GM12878 (cell line): ENCODE measurements around the gene LDLRAD3. TPM values are rescaled to one million over a fixed set of nuclear protein-coding genes. Genes with fewer than 3 reads are reported as not detected.

Experiments used
- ATAC-seq: fragments of 200-7000 bp; cut with Tn5 transposase; 3 replicates; pipeline ENCODE4 v1.9.1; 2020; ENCODE audit warnings: mild to moderate bottlenecking, moderate library complexity
- BruUV-seq: library from RNA; stranded (reverse); fragments of 400-500 nt; replicated peaks from 2 replicates; lab custom pipeline; 2021; lab: Mats Ljungman, UMichigan
- CTCF ChIA-PET: fragments of 300-600 bp; sonication (Branson Sonifier 250); formaldehyde crosslinking; extraction: SDS; loops from one replicate; lab custom pipeline; 2021; ENCODE audit warnings: inconsistent platforms; lab: Yijun Ruan, JAX
- POLR2A ChIA-PET: fragments of 350-600 bp; formaldehyde crosslinking; extraction: SDS; loops from one replicate; lab custom pipeline; 2021; ENCODE audit warnings: inconsistent platforms; lab: Charles Lee
- RAD21 ChIA-PET: fragments of 300-600 bp; sonication (Branson Sonifier 250); formaldehyde crosslinking; loops from one replicate; lab custom pipeline; 2023; ENCODE audit warnings: antibody characterized with exemption; ENCODE audit not compliant: unreplicated experiment; lab: Charles Lee
- SMC1A ChIA-PET: fragments of 300-600 bp; sonication (Branson Sonifier 250); formaldehyde crosslinking; loops from one replicate; lab custom pipeline; 2023; ENCODE audit not compliant: unreplicated experiment, uncharacterized antibody; lab: Charles Lee
- DNase-seq: peaks from one replicate; pipeline ENCODE4 v3.0.0-alpha.2; 2011; ENCODE audit warnings: low read depth, low spot score
- FAIRE-seq: peaks from 3 replicates; lab custom pipeline; 2011; peaks lifted over from hg19 to GRCh38; lab: Jason Lieb, UNC
- H2AFZ ChIP-seq: 2 replicates; pipeline ENCODE4 v1.6.0; 2011; ENCODE audit warnings: low read depth, low read length, control low read depth; ENCODE audit not compliant: control insufficient read depth
- H3K27ac ChIP-seq: 2 replicates; pipeline ENCODE4 v1.5.1; 2011; ENCODE audit warnings: control low read depth; ENCODE audit not compliant: control insufficient read depth, insufficient read depth
- H3K27me3 ChIP-seq, 2 experiments: replicated peaks in 1 of 2; 2 replicates each; pipeline versions ENCODE4 v1.6.0 to v1.6.1; 2011; ENCODE audit warnings: low read length in 1 of 2; ENCODE audit not compliant: control insufficient read depth in 2 of 2, insufficient read depth in 2 of 2
- H3K36me3 ChIP-seq, 2 experiments: 2 replicates each; pipeline ENCODE4 v1.5.1; 2011; ENCODE audit warnings: low read length in 1 of 2; ENCODE audit not compliant: control insufficient read depth in 2 of 2, insufficient read depth in 2 of 2
- H3K4me1 ChIP-seq: 2 replicates; pipeline ENCODE4 v1.6.1; 2011; ENCODE audit warnings: mild to moderate bottlenecking, low read length, moderate library complexity, mixed read lengths; ENCODE audit not compliant: control insufficient read depth, insufficient read depth
- H3K4me2 ChIP-seq: 2 replicates; pipeline ENCODE4 v1.6.0; 2011; ENCODE audit warnings: control low read depth; ENCODE audit not compliant: control insufficient read depth, insufficient read depth
- H3K4me3 ChIP-seq: fragments of 200-600 bp; sonication (generic); 2 replicates; pipeline ENCODE4 v1.5.1; 2016
- H3K79me2 ChIP-seq: 2 replicates; pipeline ENCODE4 v1.6.0; 2011; ENCODE audit warnings: low read length; ENCODE audit not compliant: control insufficient read depth, insufficient read depth
- H3K9ac ChIP-seq: 2 replicates; pipeline ENCODE4 v1.8.0; 2011; ENCODE audit warnings: low read length, control low read depth, mixed read lengths; ENCODE audit not compliant: control insufficient read depth, insufficient read depth
- H3K9me3 ChIP-seq: replicated peaks from 3 replicates; pipeline ENCODE4 v1.5.1; 2011; ENCODE audit warnings: mild to moderate bottlenecking, low read length; ENCODE audit not compliant: control insufficient read depth, insufficient read depth
- H4K20me1 ChIP-seq: 2 replicates; pipeline ENCODE4 v1.6.0; 2011; ENCODE audit not compliant: control insufficient read depth, insufficient read depth
- CBX3 ChIP-seq: fragments of 200-600 bp; sonication (generic); IDR thresholded peaks from 2 replicates; pipeline ENCODE4 v1.6.1; 2016; ENCODE audit warnings: low read depth, borderline replicate concordance
- MYB ChIP-seq: fragments of 150-350 bp; IDR thresholded peaks from 2 replicates; pipeline ENCODE4 v1.6.1; 2014; ENCODE audit warnings: mild to moderate bottlenecking, low read depth, low read length, borderline replicate concordance
- RCOR1 ChIP-seq: conservative IDR thresholded peaks from 2 replicates; pipeline ENCODE4 v1.6.1; 2012; ENCODE audit warnings: low read depth, low read length, improper control_type of control experiment
- RUNX3 ChIP-seq: IDR thresholded peaks from 2 replicates; pipeline ENCODE4 v1.6.1; 2012; ENCODE audit warnings: low read length, inconsistent platforms
- WRNIP1 ChIP-seq: IDR thresholded peaks from 2 replicates; pipeline ENCODE4 v1.6.1; 2011; ENCODE audit warnings: low read depth, low read length, improper control_type of control experiment, borderline replicate concordance
- WGBS: methylation state at CpG from one replicate; pipeline ENCODE4 v1.1.6; 2016; ENCODE audit warnings: low lambda C conversion rate; ENCODE audit not compliant: insufficient replicate concordance, insufficient coverage; ENCODE audit errors: missing lambda C conversion rate; 5-methylcytosine and 5-hydroxymethylcytosine counted together
- in situ Hi-C: fragments of 300-500 bp; cut with MboI; formaldehyde crosslinking; loops from 9 replicates; pipeline ENCODE4 v1.14.3; 2018; ENCODE audit warnings: mixed read lengths
- intact Hi-C: fragments of 100-400 bp; cut with micrococcal nuclease; formaldehyde crosslinking; loops from one replicate; pipeline ENCODE4 v1.14.2; 2022; ENCODE audit not compliant: unreplicated experiment
- polyA plus RNA-seq, 11 experiments: library from polyadenylated mRNA; depleted of rRNA in 4 of 11; unstranded in 6 of 11; stranded (reverse) in 5 of 11; fragments of >200 nt; fragmentation: Nextera tagmentation in 4 of 11; fragmentation: Illumina TruSeq in 1 of 11; extraction: Ambion mirVana in 4 of 11; extraction: Trizol in 1 of 11; gene quantifications; 1 replicate in 1 of 11; 2 replicates in 10 of 11; pipeline versions ENCODE4 v1.2.1 to v1.2.3, GENCODE V29; 2011 to 2016; ENCODE audit warnings: inconsistent platforms in 2 of 11, missing spikeins in 2 of 11, low read depth in 1 of 11
- total RNA-seq, 4 experiments: library from RNA; depleted of rRNA in 3 of 4; stranded (reverse); fragments of >200 nt in 3 of 4; fragmentation: Illumina TruSeq in 1 of 4; extraction: Trizol in 1 of 4; gene quantifications; 2 replicates each; pipeline versions ENCODE4 v1.2.1 to v1.2.3, GENCODE V29; 2013 to 2021
- TF ChIP-seq, protein P1 (sequence below): fragments of 450-650 bp; formaldehyde crosslinking; IDR thresholded peaks from 2 replicates; pipeline ENCODE4 v1.4.0; 2022; ENCODE audit warnings: mild to moderate bottlenecking, moderate library complexity

The LDLRAD3 gene
- total and polyA plus RNA-seq, 10 of the 15 experiments (the other 5 are each of a cell fraction or from before 2014, with no cell fraction given) = 2.5 to 17.2 (median 10.7) TPM

DNA sequence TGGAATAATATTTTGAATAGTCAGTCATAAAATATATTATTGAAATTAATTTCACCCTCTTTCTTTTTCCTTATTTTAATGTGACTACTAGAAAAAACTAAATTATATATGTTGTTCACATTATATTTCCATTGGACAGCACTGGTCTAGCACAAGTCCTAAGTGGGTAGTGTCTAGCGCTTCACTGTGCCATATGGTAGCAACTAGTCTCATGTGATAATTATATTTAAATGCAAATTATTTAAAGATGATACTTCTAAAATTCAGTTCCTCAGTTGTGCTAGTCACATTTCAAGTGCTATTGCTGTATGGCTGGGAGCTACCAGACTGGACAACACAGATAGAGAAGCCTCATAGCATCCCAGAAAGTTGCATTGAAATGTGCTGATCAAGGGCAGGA is 19.1 kb upstream of the LDLRAD3 start (continued):
- TF ChIP-seq WRNIP1 (no peak), MYB (no peak), RUNX3 (no peak)
- TF ChIP-seq, protein P1, sequence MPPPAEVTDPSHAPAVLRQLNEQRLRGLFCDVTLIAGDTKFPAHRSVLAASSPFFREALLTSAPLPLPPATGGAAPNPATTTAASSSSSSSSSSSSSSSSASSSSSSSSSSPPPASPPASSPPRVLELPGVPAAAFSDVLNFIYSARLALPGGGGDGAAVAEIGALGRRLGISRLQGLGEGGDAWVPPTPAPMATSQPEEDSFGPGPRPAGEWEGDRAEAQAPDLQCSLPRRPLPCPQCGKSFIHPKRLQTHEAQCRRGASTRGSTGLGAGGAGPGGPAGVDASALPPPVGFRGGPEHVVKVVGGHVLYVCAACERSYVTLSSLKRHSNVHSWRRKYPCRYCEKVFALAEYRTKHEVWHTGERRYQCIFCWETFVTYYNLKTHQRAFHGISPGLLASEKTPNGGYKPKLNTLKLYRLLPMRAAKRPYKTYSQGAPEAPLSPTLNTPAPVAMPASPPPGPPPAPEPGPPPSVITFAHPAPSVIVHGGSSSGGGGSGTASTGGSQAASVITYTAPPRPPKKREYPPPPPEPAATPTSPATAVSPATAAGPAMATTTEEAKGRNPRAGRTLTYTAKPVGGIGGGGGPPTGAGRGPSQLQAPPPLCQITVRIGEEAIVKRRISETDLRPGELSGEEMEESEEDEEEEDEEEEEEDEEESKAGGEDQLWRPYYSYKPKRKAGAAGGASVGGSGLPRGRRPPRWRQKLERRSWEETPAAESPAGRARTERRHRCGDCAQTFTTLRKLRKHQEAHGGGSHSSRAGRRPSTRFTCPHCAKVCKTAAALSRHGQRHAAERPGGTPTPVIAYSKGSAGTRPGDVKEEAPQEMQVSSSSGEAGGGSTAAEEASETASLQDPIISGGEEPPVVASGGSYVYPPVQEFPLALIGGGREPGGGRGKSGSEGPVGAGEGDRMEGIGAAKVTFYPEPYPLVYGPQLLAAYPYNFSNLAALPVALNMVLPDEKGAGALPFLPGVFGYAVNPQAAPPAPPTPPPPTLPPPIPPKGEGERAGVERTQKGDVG = no peak

DNA sequence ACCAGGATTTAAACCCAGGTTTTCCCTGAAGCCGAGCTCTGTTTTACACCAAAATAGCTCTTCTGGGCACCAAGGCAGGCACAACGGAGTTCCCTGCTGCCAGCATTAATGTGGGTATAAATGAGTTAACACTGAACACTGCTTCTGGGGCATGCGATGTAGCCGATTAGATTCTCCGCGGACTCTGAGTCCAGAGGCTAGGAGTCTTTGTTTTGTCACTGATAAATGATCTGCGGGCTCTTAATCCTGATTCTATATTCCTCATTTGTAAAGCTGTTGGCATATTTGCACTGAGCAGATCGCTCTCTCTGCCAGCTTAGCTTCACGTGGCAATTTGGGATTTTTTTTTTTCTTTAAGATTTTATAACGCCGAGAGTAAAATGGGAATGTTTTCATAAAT is 16.8 kb upstream of the LDLRAD3 start:
- Histone ChIP-seq H3K9me3 (no peaks in the 10 kb centered on the region; the same call in 2 of the 3 replicates), H3K27me3 (no peaks in the 10 kb centered on the region), H3K79me2 (no peaks in the 10 kb centered on the region), H3K4me3 (no peak overlapping the region), H4K20me1 (no peaks in the 10 kb centered on the region), H3K36me3 (no peaks in the 10 kb centered on the region), H2AFZ (no peak overlapping the region), H3K27ac (no peak overlapping the region), H3K4me1 (no peaks in the 10 kb centered on the region), H3K4me2 (no peak overlapping the region), H3K9ac (no peak overlapping the region)
- no TSS peak for BruUV-seq
- FAIRE-seq = no peak
- in situ Hi-C loops (no loop called here), intact Hi-C loops (no loop called here)
- no peak for DNase-seq
- ChIA-PET CTCF (interaction anchor here (1.4 kb wide), 2 partner anchors 12 to 105 kb away, joined by 4 to 6 read pairs; no protein-coding TSS in a partner anchor), SMC1A (interaction anchor here (0.6 to 1.3 kb wide), 3 partner anchors 10 to 103 kb away, joined by 3 read pairs; no protein-coding TSS in a partner anchor), RAD21 (no interaction called here), POLR2A (interaction anchor here (0.6 to 0.9 kb wide), 2 partner anchors 13 to 33 kb away, joined by 3 to 5 read pairs; no protein-coding TSS in a partner anchor)
- no peak for ATAC-seq
- WGBS = 68% methylated on average over 11 of the region's 11 CpGs
- TF ChIP-seq CBX3 (no peak), RCOR1 (no peak)
